IPS-20b (cell line): ENCODE measurements around the gene MYO16.

Experiments
- H3K27ac ChIP-seq: one replicate; pipeline ENCODE4 v1.5.1; 2013; ENCODE audit warnings: low read length
- H3K27me3 ChIP-seq: 2 replicates; pipeline ENCODE4 v1.6.1; 2013; ENCODE audit warnings: mild to moderate bottlenecking, low read length, inconsistent platforms; ENCODE audit not compliant: insufficient read depth
- H3K36me3 ChIP-seq: 2 replicates; pipeline ENCODE4 v1.6.1; 2013; ENCODE audit warnings: low read depth, mild to moderate bottlenecking, inconsistent platforms, low read length, moderate library complexity; ENCODE audit not compliant: insufficient read depth
- H3K4me1 ChIP-seq: 2 replicates; pipeline ENCODE4 v1.6.1; 2013; ENCODE audit warnings: mild to moderate bottlenecking, control low read depth, inconsistent platforms, low read length, moderate library complexity; ENCODE audit not compliant: insufficient read depth
- H3K4me3 ChIP-seq: 2 replicates; pipeline ENCODE4 v1.5.1; 2013; ENCODE audit warnings: mild to moderate bottlenecking, low read length, inconsistent platforms
- H3K9ac ChIP-seq: 2 replicates; pipeline ENCODE4 v1.6.1; 2013; ENCODE audit warnings: low read depth, mild to moderate bottlenecking, inconsistent platforms, low read length, moderate library complexity
- H3K9me3 ChIP-seq: 2 replicates; pipeline ENCODE4 v1.6.1; 2013; ENCODE audit warnings: mild to moderate bottlenecking, low read depth, low read length, inconsistent platforms; ENCODE audit not compliant: insufficient read depth

MYO16 gene

GRCh38 chr13:109093998-109094397 lies 464.6 kb downstream of the MYO16 start:
- no peak overlapping the region for H3K27ac ChIP-seq
- H3K36me3 ChIP-seq = no peaks in the 10 kb centered on the region
- no peaks in the 10 kb centered on the region for H3K4me1 ChIP-seq
- H3K9me3 ChIP-seq = 0 out of 2 replicates have a peak, but pooled peaks cover 3% of the 10 kb centered on the region
- no peaks in the 10 kb centered on the region for H3K27me3 ChIP-seq
- no peak overlapping the region for H3K4me3 ChIP-seq
- no peak overlapping the region for H3K9ac ChIP-seq

GRCh38 chr13:109095126-109095525 lies 465.7 kb downstream of the MYO16 start:
- Histone ChIP-seq H3K36me3 (no peaks in the 10 kb centered on the region), H3K9me3 (0 out of 2 replicates have a peak, but pooled peaks cover 3% of the 10 kb centered on the region), H3K4me1 (no peaks in the 10 kb centered on the region), H3K27ac (no peak overlapping the region), H3K9ac (no peak overlapping the region), H3K27me3 (no peaks in the 10 kb centered on the region), H3K4me3 (no peak overlapping the region)

DNA sequence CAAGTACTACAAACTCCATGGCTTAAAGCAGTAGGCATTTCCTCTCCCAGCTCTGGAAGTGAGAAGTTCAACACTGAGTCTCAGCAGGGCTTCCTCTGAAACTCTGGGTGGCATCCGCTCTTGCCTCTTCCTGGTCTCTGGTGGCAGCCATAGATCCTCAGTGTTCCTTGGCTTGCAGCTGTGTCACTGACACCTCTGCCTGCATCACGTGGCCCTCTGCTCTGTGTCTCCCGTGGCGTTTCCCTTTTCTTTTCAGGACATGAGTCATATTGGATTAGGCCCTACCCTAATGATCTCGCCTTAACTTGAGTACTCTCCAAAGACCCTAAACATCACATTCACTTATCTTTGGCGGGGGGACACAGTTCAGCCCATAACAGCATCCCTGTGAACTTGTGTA lies 466.7 kb downstream of the MYO16 start:
- no peaks in the 10 kb centered on the region for H3K27me3 ChIP-seq
- H3K36me3 ChIP-seq = no peaks in the 10 kb centered on the region
- no peak overlapping the region for H3K27ac ChIP-seq
- 0 out of 2 replicates have a peak, but pooled peaks cover 3% of the 10 kb centered on the region for H3K9me3 ChIP-seq
- no peaks in the 10 kb centered on the region for H3K4me1 ChIP-seq
- H3K9ac ChIP-seq = no peak overlapping the region
- no peak overlapping the region for H3K4me3 ChIP-seq

- H3K4me3 ChIP-seq = no peak overlapping the region
- no peak overlapping the region for H3K27ac ChIP-seq
- no peaks in the 10 kb centered on the region for H3K36me3 ChIP-seq
- no peaks in the 10 kb centered on the region for H3K4me1 ChIP-seq
- no peak overlapping the region for H3K9ac ChIP-seq
- H3K27me3 ChIP-seq = no peaks in the 10 kb centered on the region
- no peaks in the 10 kb centered on the region for H3K9me3 ChIP-seq
Measured at GRCh38 chr13:109100705-109101304, 471.4 kb downstream of the MYO16 start.

DNA sequence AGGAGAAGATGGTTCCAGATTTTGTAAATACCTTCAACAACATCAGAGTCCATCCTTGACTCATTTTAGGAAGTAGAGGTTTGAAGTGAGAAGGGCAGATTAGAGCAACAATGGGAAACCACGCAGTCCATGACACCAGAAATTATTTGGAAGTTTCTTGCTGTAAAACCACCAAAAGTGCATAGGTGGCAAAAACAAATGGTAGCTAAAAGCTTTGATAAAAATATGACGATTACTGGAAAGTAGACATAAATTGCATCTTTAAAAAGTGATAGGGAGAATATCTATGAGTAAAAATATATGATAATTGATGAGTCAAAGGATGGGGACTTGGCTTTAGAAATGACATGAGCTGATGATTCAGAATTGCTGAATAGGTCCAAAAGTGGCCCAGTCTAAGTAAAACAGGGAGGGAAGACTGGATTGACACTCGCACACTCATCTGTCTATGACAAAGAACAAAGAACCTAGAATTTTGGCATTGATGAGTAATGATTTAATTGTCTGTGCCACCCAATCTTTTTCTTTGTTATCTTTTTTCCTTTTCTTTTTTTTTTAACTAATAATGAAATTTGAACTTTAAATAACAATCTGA lies 472.2 kb downstream of the MYO16 start:
- no peaks in the 10 kb centered on the region for H3K27me3 ChIP-seq
- no peak overlapping the region for H3K27ac ChIP-seq
- no peaks in the 10 kb centered on the region for H3K4me1 ChIP-seq
- no peaks in the 10 kb centered on the region for H3K36me3 ChIP-seq
- H3K9me3 ChIP-seq = no peaks in the 10 kb centered on the region
- no peak overlapping the region for H3K4me3 ChIP-seq
- no peak overlapping the region for H3K9ac ChIP-seq

- no peaks in the 10 kb centered on the region for H3K9me3 ChIP-seq
- no peaks in the 10 kb centered on the region for H3K4me1 ChIP-seq
- H3K9ac ChIP-seq = no peak overlapping the region
- no peak overlapping the region for H3K4me3 ChIP-seq
- no peaks in the 10 kb centered on the region for H3K36me3 ChIP-seq
- no peak overlapping the region for H3K27ac ChIP-seq
- no peaks in the 10 kb centered on the region for H3K27me3 ChIP-seq
Measured at GRCh38 chr13:109105899-109106298, 476.5 kb downstream of the MYO16 start.

- Histone ChIP-seq H3K4me1 (no peaks in the 10 kb centered on the region), H3K27me3 (no peaks in the 10 kb centered on the region), H3K27ac (no peak overlapping the region), H3K36me3 (no peaks in the 10 kb centered on the region), H3K9ac (no peak overlapping the region), H3K4me3 (no peak overlapping the region), H3K9me3 (no peaks in the 10 kb centered on the region)
Measured at GRCh38 chr13:109110159-109110558, 480.7 kb downstream of the MYO16 start.

DNA sequence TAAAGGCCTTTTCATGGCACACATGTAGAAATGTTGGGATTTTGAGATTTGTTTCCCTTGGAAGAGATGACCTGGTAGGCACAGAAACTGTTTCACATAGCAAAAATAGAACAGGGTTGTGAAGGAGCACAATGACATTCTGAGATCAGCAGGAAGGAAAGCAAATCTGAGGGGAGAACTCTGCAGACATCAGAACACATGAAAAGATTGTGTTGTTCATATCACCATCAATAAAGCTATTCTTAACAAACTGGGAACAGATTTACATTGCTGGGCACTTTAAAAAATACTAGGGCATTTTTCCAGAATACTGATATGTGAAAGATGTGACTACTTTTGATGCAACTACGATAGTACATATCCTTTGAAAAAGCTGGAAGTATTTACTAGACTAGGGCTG lies 481.7 kb downstream of the MYO16 start:
- Histone ChIP-seq H3K4me3 (no peak overlapping the region), H3K27me3 (no peaks in the 10 kb centered on the region), H3K4me1 (no peaks in the 10 kb centered on the region), H3K36me3 (no peaks in the 10 kb centered on the region), H3K9me3 (no peaks in the 10 kb centered on the region), H3K9ac (no peak overlapping the region), H3K27ac (no peak overlapping the region)

GRCh38 chr13:109113427-109113826 lies 484.0 kb downstream of the MYO16 start:
- H3K9me3 ChIP-seq = no peaks in the 10 kb centered on the region
- H3K9ac ChIP-seq = no peak overlapping the region
- no peaks in the 10 kb centered on the region for H3K27me3 ChIP-seq
- H3K4me1 ChIP-seq = no peaks in the 10 kb centered on the region
- H3K27ac ChIP-seq = no peak overlapping the region
- no peaks in the 10 kb centered on the region for H3K36me3 ChIP-seq
- no peak overlapping the region for H3K4me3 ChIP-seq

DNA sequence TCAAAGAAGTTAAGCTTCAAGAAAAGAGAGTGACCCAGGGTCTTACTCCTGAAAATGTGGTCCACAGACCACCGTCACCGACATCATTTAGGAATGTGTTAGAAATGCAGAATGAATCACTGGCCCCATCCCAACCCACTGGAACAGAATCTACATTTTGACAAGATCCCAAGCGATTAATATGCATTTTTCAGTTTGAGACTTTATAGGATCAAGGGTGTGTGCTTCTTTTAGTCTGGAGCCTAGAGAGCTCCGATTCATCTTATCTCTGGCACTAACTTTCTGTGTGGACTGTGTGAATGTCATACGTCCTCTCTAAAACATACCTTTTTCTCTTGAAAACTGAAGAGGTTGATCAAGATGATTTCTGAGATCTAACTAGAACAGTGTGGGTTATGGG lies 484.8 kb downstream of the MYO16 start:
- Histone ChIP-seq H3K4me3 (no peak overlapping the region), H3K27me3 (no peaks in the 10 kb centered on the region), H3K9me3 (no peaks in the 10 kb centered on the region), H3K4me1 (no peaks in the 10 kb centered on the region), H3K27ac (no peak overlapping the region), H3K36me3 (no peaks in the 10 kb centered on the region), H3K9ac (no peak overlapping the region)

GRCh38 chr13:109114991-109115390 lies 485.6 kb downstream of the MYO16 start:
- no peaks in the 10 kb centered on the region for H3K27me3 ChIP-seq
- no peaks in the 10 kb centered on the region for H3K9me3 ChIP-seq

GRCh38 chr13:109118521-109118920 lies 489.1 kb downstream of the MYO16 start:
- no peak overlapping the region for H3K27ac ChIP-seq
- no peaks in the 10 kb centered on the region for H3K36me3 ChIP-seq
- H3K9ac ChIP-seq = no peak overlapping the region
- no peaks in the 10 kb centered on the region for H3K9me3 ChIP-seq
- no peaks in the 10 kb centered on the region for H3K4me1 ChIP-seq
- H3K4me3 ChIP-seq = no peak overlapping the region
- no peaks in the 10 kb centered on the region for H3K27me3 ChIP-seq

More at GRCh38 chr13:109114991-109115390, 485.6 kb downstream of the MYO16 start:
- H3K36me3 ChIP-seq = no peaks in the 10 kb centered on the region
- H3K4me1 ChIP-seq = no peaks in the 10 kb centered on the region
- no peak overlapping the region for H3K9ac ChIP-seq
- no peak overlapping the region for H3K27ac ChIP-seq
- H3K4me3 ChIP-seq = no peak overlapping the region
